ENCODE results near the gene HOXD12.

HOXD12 gene

DNA sequence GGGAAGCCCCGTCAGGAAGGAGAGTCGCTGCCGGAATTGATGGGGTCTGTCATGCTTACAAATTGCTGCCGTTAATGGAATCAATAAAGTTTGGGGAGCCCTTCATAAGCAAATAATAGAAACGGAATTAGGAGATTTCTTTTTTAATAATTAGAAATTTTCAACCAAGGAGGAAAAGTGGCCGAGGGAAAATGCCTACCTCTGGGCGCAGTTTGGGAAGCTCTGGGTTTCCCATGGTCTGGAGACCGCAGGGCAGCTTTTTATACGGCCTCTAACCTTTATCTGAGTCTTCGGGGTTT, 17.1 kb upstream of the HOXD12 start:
- Histone ChIP-seq H3K27me3 (ENCODE audit: insufficient read depth, low read length) (peaks cover 99% of the 10 kb centered on the region), H3K9ac (ENCODE audit: low read depth, low read length) (no peak overlapping the region), H3K27ac (ENCODE audit: low read length) (no peak overlapping the region), H3K4me3 (ENCODE audit: low read length) (no peak overlapping the region), H3K36me3 (ENCODE audit: insufficient read depth, low read depth, low read length) (no peaks in the 10 kb centered on the region), H3K9me3 (ENCODE audit: insufficient read depth, low read depth, low read length) (peaks cover 10% of the 10 kb centered on the region; the same call in 1 of the 2 replicates), H3K4me1 (ENCODE audit: insufficient read depth, low read length) (no peaks in the 10 kb centered on the region)

DNA sequence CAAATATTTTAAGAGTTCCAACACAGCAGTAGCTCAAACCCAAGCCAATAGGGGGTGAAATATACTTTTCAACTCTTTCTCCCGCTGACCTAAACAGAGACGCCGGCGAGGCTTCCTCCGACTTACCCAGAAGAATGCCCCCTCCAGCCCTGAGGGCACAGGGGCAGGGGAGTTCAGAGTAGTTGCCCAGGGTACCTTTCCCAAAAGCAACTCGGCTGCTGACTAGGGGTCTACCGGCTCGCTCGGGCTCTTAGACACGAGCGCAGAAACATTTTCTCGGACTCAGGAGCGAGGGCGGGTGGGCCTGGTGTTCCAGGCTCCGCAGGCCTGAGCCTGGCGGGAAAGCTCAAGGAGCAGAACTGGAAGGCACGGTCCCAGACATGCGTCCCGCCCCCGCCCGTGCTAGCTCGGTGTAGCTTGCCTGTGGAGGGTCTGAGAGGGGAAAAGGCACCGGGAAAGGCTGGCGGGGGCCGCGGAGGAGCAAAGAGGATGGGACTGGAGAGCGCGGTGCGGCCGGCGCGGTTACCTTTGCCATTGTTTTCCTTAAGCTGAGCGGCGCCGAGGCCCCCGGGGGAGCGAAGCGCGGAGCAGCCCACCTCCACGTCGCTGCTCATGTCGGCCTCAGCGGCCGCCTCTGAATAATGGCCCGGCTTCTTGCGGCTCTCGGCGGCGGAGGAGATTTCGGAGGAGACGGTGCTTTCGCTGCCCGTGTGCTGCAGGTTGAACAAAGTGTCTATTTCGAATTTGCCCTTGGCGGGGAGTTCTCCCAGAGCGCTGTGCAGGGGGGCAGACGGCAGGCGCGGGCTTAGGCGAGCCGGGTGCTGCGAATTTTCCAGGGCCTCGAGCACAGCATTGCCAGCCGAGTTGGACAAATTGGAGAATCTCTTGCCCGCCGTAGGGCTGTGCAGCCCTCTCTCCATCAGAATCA, 16.5 kb upstream of the HOXD12 start:
- H3K27ac ChIP-seq (ENCODE audit: low read length), result no peak overlapping the region
- peaks cover 99% of the 10 kb centered on the region for H3K27me3 ChIP-seq (ENCODE audit: insufficient read depth, low read length)
- H3K4me1 ChIP-seq (ENCODE audit: insufficient read depth, low read length), result no peaks in the 10 kb centered on the region
- no peak overlapping the region for H3K4me3 ChIP-seq (ENCODE audit: low read length)
- peaks cover 10% of the 10 kb centered on the region; the same call in 1 of the 2 replicates for H3K9me3 ChIP-seq (ENCODE audit: insufficient read depth, low read depth, low read length)
- no peaks in the 10 kb centered on the region for H3K36me3 ChIP-seq (ENCODE audit: insufficient read depth, low read depth, low read length)
- no peak overlapping the region for H3K9ac ChIP-seq (ENCODE audit: low read depth, low read length)

DNA sequence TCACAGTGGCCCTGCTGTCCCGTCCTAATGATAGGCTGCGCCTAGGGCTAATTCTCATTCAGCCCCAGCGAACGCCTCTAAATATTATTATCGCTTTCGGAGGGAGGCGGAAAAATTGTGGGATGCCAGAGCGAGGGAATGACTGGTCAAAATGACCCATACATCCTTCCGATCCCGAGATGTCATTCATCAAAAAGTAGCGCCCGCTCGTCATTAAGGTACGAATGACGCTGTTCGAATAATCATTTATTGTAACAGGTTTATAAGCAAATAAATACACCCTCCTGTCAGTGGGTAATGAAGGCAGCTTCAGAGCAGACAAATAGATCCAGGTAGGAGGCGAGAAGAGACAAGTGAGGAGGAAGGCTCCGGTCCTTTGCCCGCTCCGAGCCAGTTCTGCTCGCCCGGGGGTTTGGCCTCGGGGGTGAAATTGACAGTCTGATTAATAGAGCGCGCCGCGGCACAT, 15.8 kb upstream of the HOXD12 start, which contains the start of gene EVX2:
EVX2 (minus strand) TSS at position 167 of the 466 bp plus-strand sequence. CDS start 186 bp downstream, outside the sequence.
- Histone ChIP-seq H3K9me3 (ENCODE audit: insufficient read depth, low read depth, low read length) (peaks cover 10% of the 10 kb centered on the region; the same call in 1 of the 2 replicates), H3K27me3 (ENCODE audit: insufficient read depth, low read length) (peaks cover 99% of the 10 kb centered on the region), H3K4me1 (ENCODE audit: insufficient read depth, low read length) (peaks cover 4% of the 10 kb centered on the region; the same call in 1 of the 2 replicates), H3K4me3 (ENCODE audit: low read length) (no peak within 1 kb of the TSS), H3K9ac (ENCODE audit: low read depth, low read length) (no peak within 1 kb of the TSS), H3K27ac (ENCODE audit: low read length) (no peak within 1 kb of the TSS), H3K36me3 (ENCODE audit: insufficient read depth, low read depth, low read length) (no peaks in the 10 kb centered on the region)

DNA sequence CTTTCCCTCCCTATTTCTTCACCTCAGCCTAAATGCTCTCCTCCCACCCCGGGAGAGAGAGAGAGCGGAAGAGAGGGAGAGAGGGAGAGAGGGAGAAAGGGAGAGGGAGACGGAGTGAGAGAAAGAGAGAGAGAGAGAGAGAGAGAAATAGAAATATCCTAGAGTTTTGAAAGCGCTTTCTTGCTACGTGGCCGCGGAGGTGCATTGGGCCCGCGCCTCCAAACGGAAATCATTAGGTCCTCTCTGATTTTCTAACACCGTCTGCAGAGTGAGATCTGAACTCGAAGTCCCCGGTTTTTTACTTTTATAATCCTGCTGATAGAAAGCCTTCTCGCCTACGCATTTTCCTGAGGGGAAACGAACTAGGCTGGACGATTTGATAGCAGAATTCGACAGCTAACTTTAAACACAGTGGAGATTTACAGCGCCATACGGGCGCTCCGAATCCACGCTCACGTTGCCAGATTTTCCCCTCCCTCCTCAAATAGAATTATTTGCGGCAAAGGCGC, 14.9 kb upstream of the HOXD12 start:
- Histone ChIP-seq H3K27me3 (ENCODE audit: insufficient read depth, low read length) (peaks cover 99% of the 10 kb centered on the region), H3K4me3 (ENCODE audit: low read length) (no peak overlapping the region), H3K4me1 (ENCODE audit: insufficient read depth, low read length) (peaks cover 4% of the 10 kb centered on the region; the same call in 1 of the 2 replicates), H3K9ac (ENCODE audit: low read depth, low read length) (no peak overlapping the region), H3K9me3 (ENCODE audit: insufficient read depth, low read depth, low read length) (peaks cover 10% of the 10 kb centered on the region; the same call in 1 of the 2 replicates), H3K36me3 (ENCODE audit: insufficient read depth, low read depth, low read length) (no peaks in the 10 kb centered on the region), H3K27ac (ENCODE audit: low read length) (no peak overlapping the region)

DNA sequence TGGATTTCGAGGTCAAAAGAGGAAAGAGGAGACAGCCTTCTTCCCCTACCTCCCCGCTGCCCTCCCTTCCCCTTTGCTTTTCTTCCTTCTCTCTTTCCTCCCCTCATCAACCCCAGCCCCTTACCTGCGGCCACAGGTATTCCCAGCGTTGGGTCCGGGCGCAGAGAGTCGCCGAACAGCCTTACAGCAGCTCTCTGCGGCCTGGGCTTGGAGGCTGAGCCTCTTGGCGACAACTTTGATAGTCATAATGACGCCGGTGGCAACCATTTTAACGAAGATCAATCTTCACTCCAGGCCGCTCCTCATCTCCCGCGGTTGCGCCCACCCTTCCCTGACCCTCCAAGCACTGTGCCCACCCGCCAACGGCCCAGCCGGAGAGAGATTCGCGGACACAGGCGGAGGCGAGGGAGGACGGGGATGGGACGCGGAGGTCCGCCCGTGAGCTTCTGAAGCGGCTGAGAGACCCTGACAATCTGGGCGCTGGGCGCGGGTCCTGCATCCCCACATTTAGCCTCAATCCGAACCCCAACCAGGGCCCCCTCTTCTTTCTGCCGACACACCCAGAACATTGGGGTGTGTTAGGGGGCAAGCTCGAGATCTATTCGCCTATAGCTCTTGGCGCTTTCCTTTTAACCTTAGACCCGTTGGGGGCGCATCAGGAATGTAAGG, 14.3 kb upstream of the HOXD12 start:
- no peak overlapping the region for H3K27ac ChIP-seq (ENCODE audit: low read length)
- H3K36me3 ChIP-seq (ENCODE audit: insufficient read depth, low read depth, low read length), result no peaks in the 10 kb centered on the region
- no peak overlapping the region for H3K9ac ChIP-seq (ENCODE audit: low read depth, low read length)
- H3K9me3 ChIP-seq (ENCODE audit: insufficient read depth, low read depth, low read length), result peaks cover 10% of the 10 kb centered on the region; the same call in 1 of the 2 replicates
- H3K4me3 ChIP-seq (ENCODE audit: low read length), result no peak overlapping the region
- peaks cover 4% of the 10 kb centered on the region; the same call in 1 of the 2 replicates for H3K4me1 ChIP-seq (ENCODE audit: insufficient read depth, low read length)
- peaks cover 100% of the 10 kb centered on the region for H3K27me3 ChIP-seq (ENCODE audit: insufficient read depth, low read length)

DNA sequence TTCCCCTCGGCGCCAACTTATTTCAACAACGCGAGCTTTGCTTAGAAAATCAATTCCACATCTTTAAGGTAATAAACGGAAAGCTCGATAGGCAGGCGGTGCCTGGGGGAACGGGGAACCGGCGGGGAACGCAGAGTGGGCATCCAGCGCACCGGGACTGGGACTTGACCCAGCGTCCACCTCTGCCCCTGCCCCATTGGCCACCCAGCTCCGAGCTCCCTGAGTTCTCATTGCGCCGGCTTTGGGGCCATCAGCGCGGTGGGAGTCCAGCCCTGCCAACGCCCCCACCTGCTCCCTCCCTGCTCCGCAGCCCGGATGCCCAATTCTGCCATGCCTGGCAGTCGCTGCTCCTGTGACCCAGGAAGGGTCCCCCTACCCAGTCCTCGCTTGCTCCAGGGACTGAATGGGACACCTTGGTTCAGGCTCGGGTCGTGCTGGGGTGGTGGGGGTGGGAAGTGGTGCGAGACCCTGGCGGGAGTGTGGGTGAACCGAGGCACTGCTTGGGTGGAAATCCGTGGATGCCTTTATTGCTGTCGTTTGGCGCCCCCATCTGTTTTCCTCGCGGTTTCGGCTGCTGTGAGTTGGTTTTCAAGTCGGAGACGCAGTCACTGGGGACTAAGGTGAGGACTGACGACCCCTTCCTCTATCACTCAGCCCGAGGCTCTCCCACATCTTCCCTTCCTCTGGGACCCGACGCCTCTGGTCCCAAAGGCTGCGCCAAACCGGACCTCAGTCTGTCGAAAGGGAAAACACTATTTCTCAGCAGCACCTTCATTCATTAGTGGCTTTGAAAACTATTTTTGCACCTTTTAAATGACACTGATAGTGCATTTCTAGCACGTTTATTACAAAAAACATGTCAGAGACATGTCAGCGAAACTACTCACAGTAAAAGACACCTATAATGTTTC, 13.5 kb upstream of the HOXD12 start:
- Histone ChIP-seq H3K9ac (ENCODE audit: low read depth, low read length) (no peak overlapping the region), H3K9me3 (ENCODE audit: insufficient read depth, low read depth, low read length) (peaks cover 9% of the 10 kb centered on the region; the same call in 1 of the 2 replicates), H3K4me1 (ENCODE audit: insufficient read depth, low read length) (peaks cover 4% of the 10 kb centered on the region; the same call in 1 of the 2 replicates), H3K27ac (ENCODE audit: low read length) (no peak overlapping the region), H3K4me3 (ENCODE audit: low read length) (no peak overlapping the region), H3K27me3 (ENCODE audit: insufficient read depth, low read length) (peaks cover 100% of the 10 kb centered on the region), H3K36me3 (ENCODE audit: insufficient read depth, low read depth, low read length) (no peaks in the 10 kb centered on the region)

DNA sequence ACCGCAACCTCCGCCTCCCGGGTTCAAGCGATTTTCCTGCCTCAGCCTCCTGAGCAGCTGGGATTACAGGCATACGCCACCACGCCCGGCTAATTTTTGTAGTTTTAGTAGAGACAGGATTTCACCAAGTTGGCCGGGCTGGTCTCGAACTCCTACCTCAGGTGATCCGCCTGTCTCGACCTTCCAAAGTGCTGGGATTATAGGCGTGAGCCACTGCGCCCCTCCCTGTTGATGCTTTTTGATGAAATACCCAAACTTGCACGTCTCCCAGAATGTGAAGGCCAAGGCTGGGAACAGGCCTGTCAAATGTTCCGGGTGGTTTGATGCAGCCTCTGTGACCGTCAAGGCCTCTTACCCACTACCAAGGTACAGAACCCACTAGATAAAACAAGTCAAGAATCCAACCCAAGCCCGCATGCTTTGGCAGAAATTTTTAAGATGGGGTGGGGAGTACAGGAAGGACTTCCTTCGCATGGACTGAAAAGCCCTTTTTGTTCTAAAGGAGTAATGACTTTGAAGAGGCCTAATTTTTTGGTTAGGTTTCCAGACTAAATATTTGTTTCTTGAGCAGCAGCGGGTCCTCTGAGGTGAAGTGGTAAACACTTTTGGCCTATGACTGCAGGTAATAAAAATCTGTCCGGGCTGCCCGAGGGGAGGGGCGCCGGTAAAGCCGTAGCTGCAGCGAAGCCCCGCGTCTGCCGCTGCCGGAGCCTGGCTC, 12.1 kb upstream of the HOXD12 start:
- Histone ChIP-seq H3K27me3 (ENCODE audit: insufficient read depth, low read length) (peaks cover 100% of the 10 kb centered on the region), H3K4me1 (ENCODE audit: insufficient read depth, low read length) (peaks cover 4% of the 10 kb centered on the region; the same call in 1 of the 2 replicates), H3K9me3 (ENCODE audit: insufficient read depth, low read depth, low read length) (peaks cover 13% of the 10 kb centered on the region; the same call in 1 of the 2 replicates), H3K27ac (ENCODE audit: low read length) (no peak overlapping the region), H3K4me3 (ENCODE audit: low read length) (no peak overlapping the region), H3K36me3 (ENCODE audit: insufficient read depth, low read depth, low read length) (no peaks in the 10 kb centered on the region), H3K9ac (ENCODE audit: low read depth, low read length) (no peak overlapping the region)

DNA sequence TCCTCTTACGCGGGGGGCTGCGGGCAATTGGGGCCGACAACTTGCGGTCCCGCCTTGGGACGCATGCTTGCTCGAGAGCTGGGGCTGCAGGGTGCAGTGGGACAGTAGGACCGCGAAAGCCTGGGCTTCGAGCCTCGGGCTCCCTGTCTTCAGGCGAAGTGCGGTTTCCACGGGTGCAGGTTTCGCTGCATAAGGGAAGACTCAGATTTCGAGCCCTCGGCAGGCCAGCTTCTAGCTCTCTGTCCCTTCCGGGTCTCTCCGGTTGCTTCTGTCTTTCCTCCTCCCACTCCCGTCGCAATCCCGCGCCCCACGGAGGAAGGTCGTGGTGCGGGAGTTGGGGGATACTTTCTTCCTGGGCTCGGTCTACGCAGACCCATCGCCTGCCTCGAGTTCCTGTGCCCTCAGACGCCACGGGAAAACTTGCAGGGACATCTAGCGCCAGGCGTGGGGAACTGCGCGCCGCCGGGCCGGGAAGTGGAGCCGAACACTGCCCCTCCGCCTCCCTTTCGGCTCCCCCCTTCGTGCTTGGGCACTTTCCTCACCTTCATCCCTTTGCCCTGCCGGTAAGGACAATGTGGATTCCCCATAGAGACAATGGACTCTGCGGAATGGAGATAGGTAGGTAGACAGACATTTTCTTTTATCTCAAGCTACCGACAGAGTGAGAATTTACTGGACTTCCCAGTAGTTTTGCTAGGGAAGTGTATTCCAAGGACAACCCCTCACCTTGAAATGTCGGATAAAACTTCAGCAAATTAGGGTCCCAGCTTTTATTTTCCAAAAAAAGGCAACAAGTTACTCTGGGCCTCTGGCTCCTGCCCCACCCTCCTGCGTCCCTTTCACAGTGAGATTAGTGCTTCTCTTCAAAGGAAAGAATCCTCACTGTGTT, 11.3 kb upstream of the HOXD12 start:
- peaks cover 100% of the 10 kb centered on the region for H3K27me3 ChIP-seq (ENCODE audit: insufficient read depth, low read length)
- no peak overlapping the region for H3K9ac ChIP-seq (ENCODE audit: low read depth, low read length)

DNA sequence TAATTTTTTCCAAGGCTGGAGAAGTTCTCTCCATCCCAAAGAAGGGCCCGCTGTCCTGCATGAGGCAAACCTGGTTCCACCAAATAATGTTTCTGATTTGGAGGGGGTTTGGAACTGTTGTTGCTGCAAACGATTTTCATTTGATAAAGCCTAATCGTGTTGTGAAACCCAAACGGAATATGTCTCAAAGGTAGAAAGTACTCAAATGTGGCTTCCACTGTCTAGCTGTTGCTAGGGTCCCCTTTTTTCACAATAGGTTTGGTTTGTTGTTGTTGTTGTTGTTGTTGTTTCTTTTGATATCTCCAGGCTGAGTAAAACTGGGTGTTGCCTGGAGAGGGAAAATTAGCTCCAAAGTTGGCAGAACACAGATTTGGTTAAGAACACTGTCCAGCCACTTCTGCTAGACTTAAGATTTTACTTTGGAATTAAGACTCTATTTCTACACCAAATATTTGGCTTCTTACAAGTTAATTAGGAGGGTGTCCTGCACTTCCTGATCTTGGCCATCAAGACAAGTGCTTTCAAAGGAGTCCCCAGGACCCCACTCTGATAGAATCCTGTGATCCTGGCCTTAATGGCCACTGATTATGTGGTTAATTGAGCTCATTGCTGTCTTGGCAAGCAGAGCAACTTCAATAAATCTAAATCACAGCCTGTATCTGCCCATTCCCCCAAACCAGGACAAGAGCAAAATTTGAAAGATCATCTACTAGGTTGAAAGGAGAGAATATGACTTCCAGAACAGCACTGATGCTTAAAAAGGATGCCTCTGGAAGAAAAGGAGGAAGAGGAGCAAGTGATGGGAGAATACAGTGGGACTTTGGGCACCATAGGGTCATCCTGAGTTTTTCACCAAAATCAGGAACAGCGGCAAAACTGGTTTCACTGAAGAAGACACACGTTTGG, 10.4 kb upstream of the HOXD12 start:
- no peaks in the 10 kb centered on the region for H3K36me3 ChIP-seq (ENCODE audit: insufficient read depth, low read depth, low read length)
- peaks cover 16% of the 10 kb centered on the region for H3K9me3 ChIP-seq (ENCODE audit: insufficient read depth, low read depth, low read length)
- H3K4me3 ChIP-seq (ENCODE audit: low read length), result no peak overlapping the region
- no peak overlapping the region for H3K9ac ChIP-seq (ENCODE audit: low read depth, low read length)
- peaks cover 6% of the 10 kb centered on the region; the same call in 1 of the 2 replicates for H3K4me1 ChIP-seq (ENCODE audit: insufficient read depth, low read length)
- peaks cover 100% of the 10 kb centered on the region for H3K27me3 ChIP-seq (ENCODE audit: insufficient read depth, low read length)
- no peak overlapping the region for H3K27ac ChIP-seq (ENCODE audit: low read length)

More for the DNA sequence above, 11.3 kb upstream of the HOXD12 start:
- Histone ChIP-seq H3K9me3 (ENCODE audit: insufficient read depth, low read depth, low read length) (peaks cover 14% of the 10 kb centered on the region; the same call in 1 of the 2 replicates), H3K4me3 (ENCODE audit: low read length) (peak overlapping the region; percentile 36; the same call in 1 of the 2 replicates), H3K4me1 (ENCODE audit: insufficient read depth, low read length) (peaks cover 4% of the 10 kb centered on the region; the same call in 1 of the 2 replicates), H3K27ac (ENCODE audit: low read length) (no peak overlapping the region), H3K36me3 (ENCODE audit: insufficient read depth, low read depth, low read length) (no peaks in the 10 kb centered on the region)
